ENCODE data around the gene C12orf60.

GRCh38 chr12:14850929-14851663 lies 47.6 kb downstream of the C12orf60 start:
- TF ChIP-seq TCF12 (IDR thresholded peaks at IDR 0.05; ENCODE audit: low read depth, low read length) (no peak), SP2 (IDR thresholded peaks at IDR 0.05; ENCODE audit: low read length) (no peak), JUND (IDR thresholded peaks at IDR 0.05; ENCODE audit: low read length) (no peak), ZNF274 (IDR thresholded peaks at IDR 0.05; ENCODE audit: borderline replicate concordance, extremely low read depth, low read length) (no peak), KDM5A (IDR thresholded peaks at IDR 0.05; ENCODE audit: low read length) (no peak), EP300 (IDR thresholded peaks at IDR 0.05; ENCODE audit: borderline replicate concordance in 1 of 2, low read depth in 2 of 2, low read length in 2 of 2) (no peak), CTCF (IDR thresholded peaks at IDR 0.05; ENCODE audit: control extremely low read depth in 1 of 3, insufficient read depth in 1 of 3, low read depth in 1 of 3, low read length in 3 of 3) (no peak), ATF3 (IDR thresholded peaks at IDR 0.05; ENCODE audit: insufficient read depth, low read depth, low read length) (no peak), CEBPB (IDR thresholded peaks at IDR 0.05; ENCODE audit: low read depth, low read length) (no peak), POLR2A (IDR thresholded peaks at IDR 0.05; ENCODE audit: control extremely low read depth in 1 of 2, low read depth in 2 of 2, low read length in 2 of 2) (no peak), HDAC2 (IDR thresholded peaks at IDR 0.05; ENCODE audit: borderline replicate concordance in 1 of 2, low read depth in 2 of 2, low read length in 2 of 2) (no peak)

All from H1 (cell line).